Measurements from ENCODE around the gene SLC6A18.

GRCh38 chr5:1276930-1277329 is 51.7 kb downstream of the SLC6A18 start:
- TF ChIP-seq CTCF (conservative IDR thresholded peaks at IDR 0.05; ENCODE audit: low read depth, low read length): no peak
- no peak for TF ChIP-seq CEBPB (IDR thresholded peaks at IDR 0.05; ENCODE audit: low read depth, low read length)
- TF ChIP-seq RAD21 (IDR thresholded peaks at IDR 0.05; ENCODE audit: low read length): no peak
- no peak for TF ChIP-seq MAZ (IDR thresholded peaks at IDR 0.05; ENCODE audit: borderline replicate concordance, low read depth, low read length)
- no peak for TF ChIP-seq USF2 (IDR thresholded peaks at IDR 0.05; ENCODE audit: low read depth, low read length)
- TF ChIP-seq POLR2A (IDR thresholded peaks at IDR 0.05; ENCODE audit: low read depth, low read length): no peak
- TF ChIP-seq NFE2L2 (IDR thresholded peaks at IDR 0.05; ENCODE audit: low read depth, low read length): no peak
- TF ChIP-seq MAFK (IDR thresholded peaks at IDR 0.05; ENCODE audit: low read depth, low read length): no peak
